ENCODE results near the gene CDIP1. TPM values are rescaled to one million over a fixed set of nuclear protein-coding genes. Genes with fewer than 3 reads are reported as not detected.
A peak's percentile ranks its signal among the peaks of the same experiment; 100 is the strongest.

Gene CDIP1
- total and polyA plus RNA-seq, 2 experiments from 2014 or later = 39.2 to 57.6 TPM

GRCh38 chr16:4460936-4461249 is 77.7 kb downstream of the CDIP1 start:
- 0 out of 2 replicates have a peak overlapping the region, but pooled peaks have one; percentile 55 for H3K27ac ChIP-seq (ENCODE audit: low read depth)
- TF ChIP-seq ZNF331 (CRISPR knock-in tag; IDR thresholded peaks at IDR 0.05; ENCODE audit: low read depth) (no peak), ZNF114 (CRISPR knock-in tag; IDR thresholded peaks at IDR 0.05) (no peak), CTCF (conservative IDR thresholded peaks at IDR 0.05; ENCODE audit: low read depth in 2 of 2) (no peak), POLR2AphosphoS5 (IDR thresholded peaks at IDR 0.05; ENCODE audit: low read depth) (no peak), EZH2 (IDR thresholded peaks at IDR 0.05; ENCODE audit: low read depth, unreplicated experiment) (no peak), ETS1 (IDR thresholded peaks at IDR 0.05) (no peak), REST (IDR thresholded peaks at IDR 0.05; ENCODE audit: unreplicated experiment) (no peak), EZH2phosphoT487 (IDR thresholded peaks at IDR 0.05; ENCODE audit: unreplicated experiment) (no peak), ZNF462 (CRISPR knock-in tag; IDR thresholded peaks at IDR 0.05) (no peak), NANOG (IDR thresholded peaks at IDR 0.05; ENCODE audit: borderline replicate concordance) (no peak), STAT1 (IDR thresholded peaks at IDR 0.05; ENCODE audit: unreplicated experiment) (no peak), JUNB (IDR thresholded peaks at IDR 0.05; ENCODE audit: unreplicated experiment) (no peak), CREB1 (CRISPR knock-in tag; IDR thresholded peaks at IDR 0.05; ENCODE audit: low read depth) (no peak)
- H3K4me3 ChIP-seq = no peak overlapping the region

More at GRCh38 chr16:4460936-4461249, 77.7 kb downstream of the CDIP1 start:
- Mint-ChIP-seq H3K27me3 (ENCODE audit: insufficient read depth, low read depth, poor library complexity) (peaks cover 27% of the 10 kb centered on the region), H3K4me1 (peaks cover 12% of the 10 kb centered on the region), H3K4me3 (no peak overlapping the region), H3K36me3 (ENCODE audit: low read depth) (peaks cover 46% of the 10 kb centered on the region), H3K9me3 (no peaks in the 10 kb centered on the region), H3K27ac (no peak overlapping the region)
- Histone ChIP-seq H3K9me2 (ENCODE audit: insufficient read depth) (no peaks in the 10 kb centered on the region), H3K4me1 (ENCODE audit: insufficient read depth) (no peaks in the 10 kb centered on the region), H3K79me2 (replicated peaks; ENCODE audit: insufficient read depth) (no peaks in the 10 kb centered on the region; the same call in 1 of the 2 replicates), H3K4me2 (no peak overlapping the region), H3K27me3 (ENCODE audit: insufficient read depth) (no peaks in the 10 kb centered on the region), H3K36me3 (ENCODE audit: insufficient read depth) (peaks cover 9% of the 10 kb centered on the region), H3F3A (replicated peaks; ENCODE audit: low read depth) (peaks cover 28% of the 10 kb centered on the region; the same call in 1 of the 2 replicates), H4K20me1 (replicated peaks; ENCODE audit: insufficient read depth) (peaks cover 6% of the 10 kb centered on the region; the same call in 1 of the 2 replicates), H2AFZ (no peak overlapping the region)
- ATAC-seq (no peak; the same call in 2 of the 3 replicates), DNase-seq (ENCODE audit: low spot score) (no peak)
